ENCODE results near the gene PSD4.

The PSD4 gene

DNA sequence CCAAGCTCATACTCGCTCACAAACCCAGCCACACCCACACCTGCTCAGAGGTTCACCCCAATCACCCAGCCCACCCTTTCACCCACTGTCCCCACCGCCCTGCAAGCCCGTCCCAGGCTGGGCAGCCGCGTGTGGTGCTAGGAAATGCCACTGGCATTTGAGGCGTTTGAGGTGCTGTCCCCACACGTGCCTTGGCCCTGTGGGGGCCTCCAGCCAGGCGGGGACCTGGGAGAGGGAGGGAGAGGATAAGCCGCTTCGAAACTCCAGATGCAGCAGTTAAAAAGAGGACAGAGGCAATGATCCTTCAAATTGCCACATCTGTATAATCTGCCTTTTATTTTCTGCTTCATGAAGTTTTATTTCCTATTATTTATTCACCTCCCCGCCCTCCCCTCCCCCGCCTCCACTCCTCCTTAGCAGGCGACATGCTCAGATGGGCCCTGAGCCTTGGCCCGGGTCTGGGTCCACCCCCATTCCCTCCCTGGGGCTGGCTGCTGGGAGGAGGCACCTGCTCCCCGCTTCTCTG lies 35.9 kb downstream of the PSD4 start:
- no peak for DNase-seq

GRCh38 chr2:113211226-113212105 lies 37.7 kb downstream of the PSD4 start:
- no peak for DNase-seq

- no peak for DNase-seq
Observed at GRCh38 chr2:113212245-113213060, 38.7 kb downstream of the PSD4 start.

- DNase-seq = no peak
Observed at GRCh38 chr2:113213061-113213930, 39.5 kb downstream of the PSD4 start.

- DNase-seq = no peak
Observed at GRCh38 chr2:113214141-113214540, 40.4 kb downstream of the PSD4 start.

DNA sequence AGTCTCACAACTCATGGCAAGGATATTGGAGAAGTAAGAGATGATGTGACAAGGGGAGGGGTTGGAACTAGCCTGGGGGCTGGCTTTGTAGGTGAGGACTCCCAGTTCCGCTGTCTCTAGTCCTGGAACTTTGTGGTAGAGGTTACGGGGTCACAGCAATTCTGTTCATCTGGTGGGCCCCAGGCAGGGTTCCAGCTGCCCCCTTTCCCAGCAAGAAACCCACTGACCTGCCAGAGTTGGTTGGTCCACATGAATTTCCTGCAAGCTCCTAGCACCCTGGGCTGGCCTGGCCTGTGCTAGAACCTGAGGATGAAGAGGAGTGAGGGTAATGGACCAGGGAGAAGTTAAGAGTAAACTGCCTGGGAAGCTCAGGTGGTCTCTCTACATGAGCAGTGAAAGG lies 41.3 kb downstream of the PSD4 start:
- no peak for DNase-seq

DNA sequence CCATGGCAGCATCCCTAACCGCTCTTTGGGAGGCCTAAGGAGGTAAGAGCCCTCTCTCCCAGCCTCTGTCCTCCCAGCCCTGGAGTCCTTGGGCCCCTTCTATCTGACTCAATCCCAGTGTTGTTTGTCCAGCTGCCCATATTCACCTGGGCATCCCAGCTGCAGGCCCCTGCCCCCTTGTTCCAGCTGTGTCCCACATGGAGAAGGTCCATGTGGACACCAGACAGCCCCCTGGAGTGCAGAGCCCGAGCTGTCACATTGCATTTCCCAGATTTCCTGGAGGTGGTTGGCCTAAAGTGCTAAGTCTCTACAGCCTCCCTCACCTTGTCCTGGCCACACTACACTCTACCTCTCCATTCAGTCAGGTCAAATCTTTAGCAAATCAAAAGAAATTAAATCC lies 42.5 kb downstream of the PSD4 start:
- no peak for DNase-seq

GRCh38 chr2:113216891-113217454 lies 43.2 kb downstream of the PSD4 start:
- DNase-seq = no peak

- DNase-seq = no peak
Observed at GRCh38 chr2:113217455-113218282, 43.9 kb downstream of the PSD4 start.

DNA sequence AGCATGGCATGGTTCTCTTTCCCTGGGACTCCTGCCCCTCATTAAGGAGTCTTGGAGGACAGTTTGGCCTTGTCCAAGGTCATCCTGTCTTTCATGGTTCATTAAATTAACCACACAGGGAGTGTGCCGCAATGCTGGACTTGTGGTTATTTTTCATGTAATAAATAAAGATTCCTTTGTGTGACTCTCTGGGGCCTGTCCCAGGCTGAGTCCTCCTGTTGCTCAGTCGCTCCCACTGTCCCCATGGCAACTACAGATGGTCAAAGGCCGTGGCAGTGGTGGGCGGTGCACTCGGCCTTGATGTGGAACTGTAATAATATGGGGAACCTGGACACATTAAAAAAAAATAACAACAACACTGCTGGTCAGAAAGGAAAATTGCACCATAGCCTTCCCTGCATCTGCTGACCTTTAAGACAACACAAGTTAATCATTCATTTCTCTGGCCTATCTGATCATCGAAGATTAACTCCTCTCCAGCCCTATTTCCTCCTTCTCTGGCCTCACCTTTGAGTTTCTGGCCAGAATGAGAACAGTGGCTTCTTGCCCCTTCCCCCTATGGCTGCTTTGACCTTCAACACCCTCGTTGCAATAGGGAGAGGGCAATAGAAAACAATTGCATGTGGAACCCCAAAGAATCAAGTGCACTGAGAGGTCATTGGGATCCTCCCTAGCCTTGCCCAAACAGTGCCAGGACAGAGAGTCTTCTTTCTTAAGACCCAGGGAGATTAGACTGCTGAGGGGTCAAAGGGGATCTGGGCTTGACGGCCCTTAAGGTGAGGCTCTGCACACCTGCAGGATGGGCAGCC lies 44.7 kb downstream of the PSD4 start:
- DNase-seq = no peak

- DNase-seq = no peak
Observed at GRCh38 chr2:113219092-113219441, 45.3 kb downstream of the PSD4 start.

- no peak for DNase-seq
Observed at GRCh38 chr2:113219525-113219888, 45.7 kb downstream of the PSD4 start.

GRCh38 chr2:113219889-113220641 lies 46.3 kb downstream of the PSD4 start:
- DNase-seq = no peak

DNA sequence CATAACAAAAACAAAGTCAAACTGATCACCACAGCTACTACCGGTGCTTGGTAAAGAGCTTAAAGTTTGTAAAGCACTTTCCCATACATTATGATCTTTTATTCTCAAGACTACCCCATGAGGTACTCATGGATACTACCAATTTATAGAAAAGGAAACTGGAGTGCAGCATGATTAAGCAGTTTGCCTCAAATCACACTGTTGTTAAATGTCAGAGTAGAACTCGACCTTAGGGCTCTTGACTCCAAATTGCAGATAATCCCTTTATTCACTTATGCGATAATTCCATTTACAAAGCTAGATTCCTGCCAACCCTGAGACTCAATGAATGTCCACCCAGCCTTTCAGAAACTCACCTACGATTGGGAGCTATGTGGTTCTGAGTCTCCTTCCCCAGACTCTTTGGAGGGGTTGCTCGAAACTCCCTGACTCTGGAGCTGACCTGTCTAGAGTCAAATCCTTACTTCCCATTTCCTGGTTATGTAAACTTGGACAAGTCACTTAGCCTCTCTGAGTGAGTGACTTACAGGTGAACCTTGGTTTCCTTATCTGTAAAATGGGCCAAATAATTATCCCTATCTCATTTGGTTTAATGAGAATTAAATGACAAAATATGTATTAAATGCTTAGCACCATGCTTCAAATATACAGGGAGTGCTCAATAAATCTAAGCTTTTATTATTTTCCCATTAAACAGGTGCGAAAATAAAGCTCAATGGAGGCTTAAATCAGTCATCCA lies 47.4 kb downstream of the PSD4 start:
- no peak for DNase-seq

GRCh38 chr2:113221846-113222245 lies 48.1 kb downstream of the PSD4 start:
- DNase-seq = no peak

GRCh38 chr2:113223813-113224212 lies 50.0 kb downstream of the PSD4 start:
- no peak for DNase-seq

GRCh38 chr2:113224647-113225236 lies 51.0 kb downstream of the PSD4 start:
- no peak for DNase-seq

Measured in SW 1271 (cell line).